SKM-1 treated with dmso at 0.1 percent for 144 hours (cell line): ENCODE measurements around the gene RAB8B.
A peak's percentile ranks its signal among the peaks of the same experiment; 100 is the strongest.

ENCODE experiments used
- DNase-seq: peaks from one replicate; lab custom pipeline; 2025; ENCODE audit not compliant: unreplicated experiment; lab: John Stamatoyannopoulos, UW

Gene RAB8B

GRCh38 chr15:63185206-63185605 lies 4.2 kb upstream of the RAB8B start:
- DNase-seq = no peak

GRCh38 chr15:63186065-63186464 lies 3.3 kb upstream of the RAB8B start:
- DNase-seq = no peak

GRCh38 chr15:63187589-63188226 lies 1.7 kb upstream of the RAB8B start:
- no peak for DNase-seq

- DNase-seq = no peak
These were observed 1.0 kb upstream of the RAB8B start for GRCh38 chr15:63188247-63188925.

GRCh38 chr15:63189941-63190768 lies 749 bp downstream of the RAB8B start:
- peak; percentile 49 for DNase-seq

- no peak for DNase-seq
These were observed 1.6 kb downstream of the RAB8B start for GRCh38 chr15:63190769-63191649.

GRCh38 chr15:63191895-63192618 lies 2.7 kb downstream of the RAB8B start:
- DNase-seq = peak; percentile 7

- no peak for DNase-seq
These were observed 3.3 kb downstream of the RAB8B start for GRCh38 chr15:63192619-63193206.

- no peak for DNase-seq
These were observed 4.9 kb downstream of the RAB8B start for GRCh38 chr15:63194302-63194701.

- DNase-seq = no peak
These were observed 5.6 kb downstream of the RAB8B start for GRCh38 chr15:63194880-63195568.

- peak; percentile 36 for DNase-seq
These were observed 6.2 kb downstream of the RAB8B start for GRCh38 chr15:63195569-63196015.

- DNase-seq = no peak
These were observed 7.4 kb downstream of the RAB8B start for GRCh38 chr15:63196842-63197241.

- no peak for DNase-seq
These were observed 8.2 kb downstream of the RAB8B start for GRCh38 chr15:63197626-63198025.

GRCh38 chr15:63198371-63199250 lies 9.2 kb downstream of the RAB8B start:
- DNase-seq = no peak

GRCh38 chr15:63200464-63201249 lies 11.3 kb downstream of the RAB8B start:
- DNase-seq = no peak

- no peak for DNase-seq
These were observed 13.5 kb downstream of the RAB8B start for GRCh38 chr15:63202861-63203260.

- peak; percentile 36 for DNase-seq
These were observed 14.2 kb downstream of the RAB8B start for GRCh38 chr15:63203451-63204090.
